ENCODE measurements around the gene UAP1L1.
"Not testable (repeated sequence)": the region's sequence is repeated elsewhere in the genome, so short reads cannot be mapped to it uniquely, and the experiment has no call there.

Gene UAP1L1

GRCh38 chr9:137057545-137057944 lies 19.8 kb upstream of the UAP1L1 start:
- no peak for DNase-seq

GRCh38 chr9:137058521-137059234 lies 18.6 kb upstream of the UAP1L1 start:
- no peak for DNase-seq

GRCh38 chr9:137062384-137062783 lies 14.9 kb upstream of the UAP1L1 start:
- DNase-seq: no peak

GRCh38 chr9:137062798-137063197 lies 14.5 kb upstream of the UAP1L1 start:
- not testable (repeated sequence) for DNase-seq

- no peak for DNase-seq
These were observed 13.8 kb upstream of the UAP1L1 start for GRCh38 chr9:137063311-137064026.

GRCh38 chr9:137064027-137064879 lies 13.1 kb upstream of the UAP1L1 start:
- peak; percentile 81 for DNase-seq

GRCh38 chr9:137064880-137065164 lies 12.5 kb upstream of the UAP1L1 start:
- DNase-seq: no peak

- DNase-seq: no peak
These were observed 11.9 kb upstream of the UAP1L1 start for GRCh38 chr9:137065336-137065967.

GRCh38 chr9:137066096-137066861 lies 11.0 kb upstream of the UAP1L1 start:
- no peak for DNase-seq

- DNase-seq: peak; percentile 84
These were observed 9.3 kb upstream of the UAP1L1 start for GRCh38 chr9:137067860-137068538.

- no peak for DNase-seq
These were observed 8.5 kb upstream of the UAP1L1 start for GRCh38 chr9:137068539-137069507.

- DNase-seq: no peak
These were observed 7.7 kb upstream of the UAP1L1 start for GRCh38 chr9:137069508-137070091.

- DNase-seq: peak; percentile 86
These were observed 7.0 kb upstream of the UAP1L1 start, which contains the start of gene SAPCD2 for GRCh38 chr9:137070201-137070905. SAPCD2 (minus strand) TSS chr9:137070557; CDS start chr9:137070460, 97 bp downstream.

GRCh38 chr9:137070906-137071275 lies 6.4 kb upstream of the UAP1L1 start:
- DNase-seq: no peak

- DNase-seq: no peak
These were observed 6.0 kb upstream of the UAP1L1 start for GRCh38 chr9:137071282-137071681.

- no peak for DNase-seq
These were observed 3.3 kb upstream of the UAP1L1 start for GRCh38 chr9:137073992-137074399.

- no peak for DNase-seq
These were observed 2.6 kb upstream of the UAP1L1 start for GRCh38 chr9:137074657-137075274.

GRCh38 chr9:137075275-137075775 lies 2.0 kb upstream of the UAP1L1 start:
- DNase-seq: no peak

GRCh38 chr9:137076636-137077009 lies 694 bp upstream of the UAP1L1 start:
- DNase-seq: no peak
